Measurements from ENCODE around the gene IL10RA. TPM values are rescaled to one million over a fixed set of nuclear protein-coding genes. Genes with fewer than 3 reads are reported as not detected.

IL10RA gene
- total and polyA plus RNA-seq, 2 of the 4 experiments (the other 2 are of a cell fraction) = 0.12 TPM; not detected in 1

- 67% methylated on average over 1 of the region's 4 CpGs; no CpG with 5 or more reads in 1 of the 2 experiments for WGBS, 2 experiments (ENCODE audit: extremely low coverage in 2 of 2, insufficient read length in 1 of 2)
Observed at GRCh38 chr11:117996058-117996457, 9.9 kb downstream of the IL10RA start.

More at GRCh38 chr11:117996058-117996457, 9.9 kb downstream of the IL10RA start:
- intact Hi-C loops (cut with micrococcal nuclease) = no loop called here
- no peak overlapping the region for H2BK15ac ChIP-seq (ENCODE audit: low read depth, low read length)
- DNase-seq (no peak), ATAC-seq (ENCODE audit: low read depth) (no peak)
- no peak overlapping the region for H3K9ac ChIP-seq (ENCODE audit: low read depth, low read length)
- no peak overlapping the region for H2AK5ac ChIP-seq (ENCODE audit: low read depth, low read length)
- no peak overlapping the region for H2AK9ac ChIP-seq (replicated peaks; ENCODE audit: low read depth, low read length, poor library complexity)
- H3K79me1 ChIP-seq (ENCODE audit: low read depth in 1 of 2, low read length in 2 of 2) = no peaks in the 10 kb centered on the region
- TF ChIP-seq CTCF (conservative IDR thresholded peaks at IDR 0.05; ENCODE audit: low read depth, low read length) (no peak), NFE2L2 (IDR thresholded peaks at IDR 0.05; ENCODE audit: low read depth, low read length) (no peak), ELK1 (IDR thresholded peaks at IDR 0.05; ENCODE audit: borderline replicate concordance, low read depth, low read length) (no peak), FOS (IDR thresholded peaks at IDR 0.05; ENCODE audit: low read depth, low read length) (no peak), MAZ (IDR thresholded peaks at IDR 0.05; ENCODE audit: borderline replicate concordance, low read depth, low read length) (no peak), RAD21 (IDR thresholded peaks at IDR 0.05; ENCODE audit: low read length) (no peak), RFX5 (IDR thresholded peaks at IDR 0.05; ENCODE audit: low read depth, low read length) (no peak), CEBPB (IDR thresholded peaks at IDR 0.05; ENCODE audit: low read depth, low read length) (no peak), CHD1 (IDR thresholded peaks at IDR 0.05; ENCODE audit: low read depth, low read length) (no peak), RCOR1 (IDR thresholded peaks at IDR 0.05; ENCODE audit: insufficient replicate concordance, low read length) (no peak), POLR2A (IDR thresholded peaks at IDR 0.05; ENCODE audit: low read depth, low read length) (no peak), SMC3 (IDR thresholded peaks at IDR 0.05; ENCODE audit: low read depth, low read length) (no peak)
- H2AFZ ChIP-seq (replicated peaks; ENCODE audit: low read length, poor library complexity) = no peak overlapping the region
- no peak overlapping the region for H4K8ac ChIP-seq (ENCODE audit: low read depth in 2 of 2, low read length in 2 of 2)
- no peak overlapping the region for H3K23ac ChIP-seq (ENCODE audit: low read depth, low read length)
- no peak overlapping the region for H3K4ac ChIP-seq (ENCODE audit: low read depth, low read length)
- no peak overlapping the region for H3K18ac ChIP-seq (ENCODE audit: low read depth, low read length)
- H3K4me3 ChIP-seq (ENCODE audit: insufficient read depth, low read depth, low read length) = no peak overlapping the region
- H3K36me3 ChIP-seq (ENCODE audit: control insufficient read depth, insufficient read depth, low read length) = no peaks in the 10 kb centered on the region
- in situ Hi-C loops (cut with MboI; ENCODE audit: low sequenced_read_pairs) = no loop called here
- H3K27me3 ChIP-seq (ENCODE audit: control insufficient read depth, insufficient read depth, low read length) = no peaks in the 10 kb centered on the region; the same call in 1 of the 2 replicates
- H3K4me2 ChIP-seq (ENCODE audit: low read depth, low read length) = no peak overlapping the region
- no peaks in the 10 kb centered on the region for H3K9me1 ChIP-seq (ENCODE audit: insufficient read depth, low read length)
- no peak overlapping the region for H2BK5ac ChIP-seq (ENCODE audit: low read depth, low read length, poor library complexity, severe bottlenecking)
- no peak overlapping the region for H2BK20ac ChIP-seq (ENCODE audit: low read depth, low read length)
- H2BK120ac ChIP-seq (ENCODE audit: low read depth, low read length) = no peak overlapping the region
- no peak overlapping the region for H4K91ac ChIP-seq (ENCODE audit: insufficient read depth, low read depth, low read length)
- no peak overlapping the region for H3K27ac ChIP-seq (ENCODE audit: insufficient read depth, low read length)
- no peak overlapping the region for H4K5ac ChIP-seq (ENCODE audit: low read depth, low read length)
- CTCF ChIA-PET = no interaction called here
- H4K20me1 ChIP-seq (ENCODE audit: insufficient read depth, low read length) = no peaks in the 10 kb centered on the region
- H3K4me1 ChIP-seq (ENCODE audit: control insufficient read depth, insufficient read depth, low read length) = no peaks in the 10 kb centered on the region
- no peaks in the 10 kb centered on the region for H3K9me3 ChIP-seq (ENCODE audit: control insufficient read depth, insufficient read depth, low read length)
- H3K56ac ChIP-seq (ENCODE audit: extremely low read depth, insufficient read depth, low read length) = no peak overlapping the region
- no peak overlapping the region for H3K14ac ChIP-seq (replicated peaks; ENCODE audit: low read depth, low read length)
- POLR2A ChIA-PET (ENCODE audit: unreplicated experiment) = no interaction called here
- BruUV-seq (replicated peaks) = no TSS peak
- dilution Hi-C loops (cut with HindIII; ENCODE audit: low sequenced_read_pairs, unreplicated experiment) = no loop called here
